Activated T-cell treated with anti-CD3 and anti-CD28 coated beads, Interleukin-2, amount 50 U/mL, for 48 hours (primary cell): Measurements from ENCODE around the gene TBL1XR1.
A peak's percentile ranks its signal among the peaks of the same experiment; 100 is the strongest.
"Not testable (repeated sequence)": the region's sequence is repeated elsewhere in the genome, so short reads cannot be mapped to it uniquely, and the experiment has no call there.

ENCODE experiments used
- DNase-seq, 2 experiments: peaks; one replicate each; pipeline ENCODE4 v3.0.0-alpha.2; 2020

TBL1XR1 gene

GRCh38 chr3:177206936-177207335 is 9.7 kb upstream of the TBL1XR1 start:
- no peak for DNase-seq

- DNase-seq: no peak
Observed at GRCh38 chr3:177203689-177204395, 6.6 kb upstream of the TBL1XR1 start.

GRCh38 chr3:177203016-177203415 is 5.7 kb upstream of the TBL1XR1 start:
- not testable (repeated sequence) for DNase-seq

GRCh38 chr3:177201700-177202397 is 4.6 kb upstream of the TBL1XR1 start:
- peak; percentile 55 to 61 for DNase-seq

- no peak for DNase-seq
Observed at GRCh38 chr3:177199206-177199760, 2.0 kb upstream of the TBL1XR1 start.

DNA sequence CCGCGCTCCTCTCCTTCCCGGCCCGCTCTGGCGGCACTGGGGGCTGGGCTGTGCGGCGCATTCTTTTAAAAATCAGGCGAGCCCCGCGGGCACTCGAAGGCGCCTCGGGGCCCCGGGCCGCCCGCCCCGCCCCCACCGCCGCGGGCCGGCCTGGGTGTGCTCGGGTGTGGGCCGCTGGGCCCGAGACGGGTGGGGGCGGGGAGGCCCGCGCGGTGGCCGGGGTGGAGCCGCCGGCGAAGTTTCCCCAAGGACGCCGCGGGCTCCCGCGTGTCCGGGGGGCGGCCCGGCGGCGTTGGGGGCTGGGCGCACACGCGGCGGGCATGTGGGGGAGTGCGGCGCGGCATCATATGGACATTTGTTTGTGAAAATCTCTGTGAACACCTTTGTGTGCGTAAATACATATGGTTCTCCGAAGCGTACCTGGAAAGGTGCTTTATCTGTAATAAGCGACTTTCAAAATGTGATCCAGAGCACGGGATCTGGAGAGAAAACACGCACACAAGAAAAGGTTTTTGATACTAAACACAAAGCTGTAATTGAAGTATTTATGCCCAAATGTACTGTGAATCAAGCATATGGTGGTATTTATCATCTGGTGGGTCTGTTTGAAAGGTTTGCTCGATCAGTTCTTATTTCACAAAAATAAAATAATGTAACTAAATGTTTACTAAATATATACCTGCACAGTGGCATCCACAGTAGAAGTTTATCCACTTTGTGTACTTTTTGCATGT is 612 bp upstream of the TBL1XR1 start:
- peak; percentile 63 to 75 for DNase-seq

DNA sequence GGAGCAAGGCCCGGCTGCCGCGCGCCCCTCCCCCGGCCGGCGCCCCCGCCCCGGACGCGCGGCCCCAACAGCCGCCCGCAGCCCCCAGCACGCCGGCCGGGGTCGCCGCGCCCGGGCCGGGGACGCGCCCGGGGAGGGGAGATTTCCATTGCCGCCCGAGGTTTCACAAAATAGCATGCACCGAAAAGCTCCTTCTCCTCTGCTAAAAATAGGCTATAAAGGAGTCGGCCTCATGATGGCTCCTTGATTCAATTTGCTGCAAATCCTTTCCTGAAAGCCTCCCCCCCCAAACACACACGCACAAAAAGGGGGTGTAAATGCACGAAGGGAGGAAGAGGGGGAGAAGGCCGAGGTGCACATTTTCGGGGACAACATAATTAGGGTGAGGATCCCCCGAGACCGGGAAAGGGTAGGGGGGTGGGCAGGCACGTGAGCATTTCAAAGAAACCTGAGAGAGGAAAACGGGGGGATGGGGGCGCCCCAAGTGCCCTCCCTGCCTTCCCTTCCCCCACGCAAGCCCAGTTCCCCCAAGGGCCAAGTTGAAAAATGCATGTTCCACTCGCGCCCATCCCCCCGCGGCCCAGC is 734 bp downstream of the TBL1XR1 start:
- peak; percentile 68 to 73 for DNase-seq

DNA sequence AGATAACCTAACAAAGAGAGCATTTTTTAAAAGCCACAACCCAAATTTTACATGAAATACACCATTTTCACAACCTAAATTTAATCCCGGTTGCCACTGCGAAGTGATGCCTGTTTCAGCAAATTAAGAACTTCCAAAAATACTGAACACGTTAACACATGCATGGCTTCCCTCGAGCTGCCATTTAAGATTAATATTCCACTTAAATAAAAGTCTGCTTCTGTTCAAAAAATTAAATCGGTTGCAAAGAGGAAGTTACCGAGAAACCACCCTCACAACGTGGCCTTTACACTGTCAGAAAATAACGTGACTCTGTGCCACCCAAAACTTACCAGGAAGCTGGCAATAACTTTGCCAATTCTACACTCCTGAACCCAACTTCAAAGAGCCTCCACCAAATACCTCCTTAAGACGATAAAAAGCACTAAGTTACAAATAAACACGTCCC is 1.2 kb downstream of the TBL1XR1 start:
- DNase-seq: no peak

- peak; percentile 47 for DNase-seq
Observed at GRCh38 chr3:177195242-177195991, 1.9 kb downstream of the TBL1XR1 start.

DNA sequence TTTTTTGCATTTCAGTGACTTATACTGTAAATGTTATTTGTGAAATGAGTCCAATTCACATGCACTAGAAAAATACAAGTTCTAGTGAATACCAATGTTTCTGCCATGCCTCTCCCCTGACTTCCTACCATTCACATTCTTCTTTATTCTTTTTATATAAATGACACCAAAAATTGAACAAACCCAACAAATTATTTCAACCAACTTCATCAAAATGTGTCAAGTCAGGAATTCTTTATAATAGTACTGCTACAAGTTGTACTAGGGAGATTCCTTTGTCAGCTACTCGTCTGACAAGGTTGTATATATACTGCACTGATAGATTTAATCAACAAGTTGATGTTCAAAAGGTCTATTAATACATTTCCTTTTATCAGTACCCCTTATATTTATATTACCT is 3.0 kb downstream of the TBL1XR1 start:
- no peak for DNase-seq

- DNase-seq: peak; percentile 7 to 15
Observed at GRCh38 chr3:177193688-177194268, 3.5 kb downstream of the TBL1XR1 start.

- peak in 1 of 2 experiments; percentile 15 for DNase-seq
Observed at GRCh38 chr3:177193275-177193674, 4.0 kb downstream of the TBL1XR1 start.

- DNase-seq: no peak
Observed at GRCh38 chr3:177190756-177191681, 6.3 kb downstream of the TBL1XR1 start.

DNA sequence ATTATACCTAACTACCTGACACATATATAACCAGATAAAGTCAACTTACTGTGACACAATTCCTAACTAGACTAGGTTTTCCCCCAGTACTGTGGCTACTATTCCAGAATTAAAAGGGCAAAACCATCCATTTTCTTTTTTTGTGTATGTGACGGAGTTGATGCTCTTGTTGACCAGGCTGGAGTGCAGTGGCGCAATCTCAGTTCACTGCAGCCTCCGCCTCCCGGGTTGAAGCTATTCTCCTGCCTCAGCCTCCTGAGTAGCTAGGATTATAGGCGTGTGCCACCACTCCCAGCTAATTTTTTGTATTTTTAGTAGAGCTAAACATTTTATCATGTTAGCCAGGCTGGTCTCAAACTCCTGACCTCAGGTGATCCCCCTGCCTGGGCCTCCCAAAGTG is 7.1 kb downstream of the TBL1XR1 start:
- DNase-seq: not testable (repeated sequence)

DNA sequence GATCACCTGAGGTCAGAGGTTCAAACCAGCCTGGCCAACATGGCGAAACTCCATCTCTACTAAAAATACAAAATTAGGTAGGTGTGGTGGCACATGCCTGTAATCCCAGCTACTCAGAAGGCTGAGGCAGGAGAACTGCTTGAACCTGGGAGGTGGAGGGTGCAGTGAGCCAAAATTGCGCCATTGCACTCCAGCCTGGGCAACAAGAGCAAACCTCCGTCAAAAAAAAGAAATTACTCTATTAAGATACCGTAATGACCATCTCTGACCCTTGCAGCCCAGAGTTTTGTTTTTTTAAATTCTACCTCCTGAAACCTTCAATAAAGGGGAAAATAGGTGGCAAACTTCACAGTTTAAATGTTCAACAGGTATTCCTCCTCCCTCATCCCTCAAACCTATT is 9.0 kb downstream of the TBL1XR1 start:
- DNase-seq: not testable (repeated sequence)

DNA sequence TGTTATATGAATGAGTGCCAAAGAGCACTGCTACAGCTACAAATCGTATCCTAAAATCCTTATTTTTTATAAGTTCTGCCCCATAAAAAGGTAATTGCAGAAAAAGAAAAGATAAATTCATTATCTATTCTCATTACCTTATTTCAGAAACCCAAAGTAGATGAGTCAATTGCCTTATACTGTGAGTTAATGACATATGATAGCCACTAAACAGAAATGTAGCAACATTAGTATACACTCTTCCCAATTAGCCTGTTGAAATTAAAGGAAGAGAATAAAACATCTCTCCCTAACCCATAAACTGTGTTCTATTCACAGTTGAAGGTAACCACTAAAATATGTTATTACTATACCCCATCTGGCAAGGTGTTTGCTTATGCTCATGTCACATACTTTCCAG is 11.0 kb downstream of the TBL1XR1 start:
- DNase-seq: no peak

DNA sequence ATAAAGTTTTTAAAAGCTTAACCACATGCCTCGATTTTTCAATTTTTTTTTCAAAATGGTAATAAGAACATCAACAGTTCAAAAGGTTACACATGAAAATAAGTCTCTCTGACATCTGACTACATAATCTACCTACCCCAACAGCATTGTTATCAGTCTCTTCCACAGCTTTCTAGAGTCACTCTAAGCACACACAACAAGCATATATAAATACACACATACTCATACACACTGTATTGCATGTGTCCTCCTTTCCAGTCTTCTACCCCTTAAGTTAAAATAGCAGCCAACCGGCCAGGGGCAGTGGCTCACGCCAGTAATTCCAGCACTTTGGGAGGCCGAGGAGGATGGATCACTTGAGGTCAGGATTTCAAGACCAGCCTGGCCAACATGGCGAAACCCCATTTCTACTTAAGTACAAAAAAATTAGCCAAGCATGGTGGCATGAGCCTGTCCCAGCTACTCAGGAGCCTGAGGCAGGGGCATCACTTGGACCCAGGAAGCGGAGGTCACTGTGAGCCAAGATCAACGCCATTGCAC is 12.2 kb downstream of the TBL1XR1 start:
- no peak for DNase-seq

DNA sequence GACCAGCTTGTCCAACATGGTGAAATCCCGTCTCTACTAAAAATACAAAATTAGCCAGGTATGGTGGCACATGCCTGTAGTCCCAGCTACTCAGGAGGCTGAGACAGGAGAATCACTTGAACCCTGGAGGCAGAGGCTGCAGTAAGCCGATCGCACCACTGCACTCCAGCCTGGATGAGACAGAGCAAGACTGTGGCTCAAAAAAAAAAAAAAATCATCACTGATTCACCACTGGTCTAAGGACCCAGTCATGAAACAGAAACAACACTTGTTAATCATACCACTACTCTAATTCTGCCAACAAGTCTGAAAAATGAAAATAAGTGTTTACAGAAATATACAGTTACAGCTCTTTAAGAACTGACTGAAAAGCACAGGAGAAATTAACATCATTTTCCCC is 12.7 kb downstream of the TBL1XR1 start:
- peak in 1 of 2 experiments; percentile 55 for DNase-seq

GRCh38 chr3:177182352-177182751 is 14.9 kb downstream of the TBL1XR1 start:
- DNase-seq: no peak

GRCh38 chr3:177181418-177181817 is 15.9 kb downstream of the TBL1XR1 start:
- no peak for DNase-seq
